Measurements from ENCODE around the gene SLC13A2.

SLC13A2 gene

GRCh38 chr17:28472871-28473497, 460 bp upstream of the SLC13A2 start:
- Histone ChIP-seq H3K4me3 (ENCODE audit: low read depth, low read length) (no peak overlapping the region), H3K27ac (ENCODE audit: extremely low read depth, low read depth, low read length) (no peak overlapping the region), H3K4me1 (ENCODE audit: control insufficient read depth, insufficient read depth, low read length) (0 out of 2 replicates have a peak, but pooled peaks cover 2% of the 10 kb centered on the region), H3K9me3 (ENCODE audit: control insufficient read depth, insufficient read depth, low read depth, low read length) (no peaks in the 10 kb centered on the region), H3K36me3 (ENCODE audit: control insufficient read depth in 2 of 2, insufficient read depth in 1 of 2, low read length in 2 of 2) (no peaks in the 10 kb centered on the region)
- ChIA-PET POLR2A (no interaction called here), CTCF (no interaction called here)
- TF ChIP-seq ZNF626 (tag by site-specific recombination; IDR thresholded peaks at IDR 0.05): no peak
- TF ChIP-seq ZNF366 (tag by site-specific recombination; conservative IDR thresholded peaks at IDR 0.05): 0 out of 2 replicates have a peak, but pooled peaks have one; percentile 3

GRCh38 chr17:28474111-28474531, 677 bp downstream of the SLC13A2 start:
- ChIA-PET CTCF (interaction anchor here (0.9 kb wide), 1 partner anchor 223 kb away, joined by 3 read pairs; no protein-coding TSS in a partner anchor), POLR2A (no interaction called here)
- Histone ChIP-seq H3K4me3 (ENCODE audit: low read depth, low read length) (no peak overlapping the region), H3K27ac (ENCODE audit: extremely low read depth, low read depth, low read length) (no peak overlapping the region), H3K9me3 (ENCODE audit: control insufficient read depth, insufficient read depth, low read depth, low read length) (no peaks in the 10 kb centered on the region), H3K4me1 (ENCODE audit: control insufficient read depth, insufficient read depth, low read length) (0 out of 2 replicates have a peak, but pooled peaks cover 2% of the 10 kb centered on the region), H3K36me3 (ENCODE audit: control insufficient read depth in 2 of 2, insufficient read depth in 1 of 2, low read length in 2 of 2) (no peaks in the 10 kb centered on the region)
- TF ChIP-seq ZNF433 (tag by site-specific recombination; IDR thresholded peaks at IDR 0.05; ENCODE audit: low read depth) (no peak), ZNF202 (tag by site-specific recombination; IDR thresholded peaks at IDR 0.05; ENCODE audit: borderline replicate concordance) (no peak), ZNF510 (tag by site-specific recombination; IDR thresholded peaks at IDR 0.05; ENCODE audit: insufficient replicate concordance) (no peak), ZNF148 (tag by site-specific recombination; IDR thresholded peaks at IDR 0.05; ENCODE audit: borderline replicate concordance) (no peak), EGR2 (tag by site-specific recombination; IDR thresholded peaks at IDR 0.05; ENCODE audit: low read depth) (0 out of 2 replicates have a peak, but pooled peaks have one; percentile 11), GLI4 (tag by site-specific recombination; IDR thresholded peaks at IDR 0.05) (no peak), PRDM1 (tag by site-specific recombination; IDR thresholded peaks at IDR 0.05) (no peak), ZNF473 (tag by site-specific recombination; IDR thresholded peaks at IDR 0.05) (no peak), ZNF596 (tag by site-specific recombination; IDR thresholded peaks at IDR 0.05) (no peak), ZNF394 (tag by site-specific recombination; IDR thresholded peaks at IDR 0.05; ENCODE audit: borderline replicate concordance) (no peak), SCRT1 (tag by site-specific recombination; IDR thresholded peaks at IDR 0.05; ENCODE audit: borderline replicate concordance) (0 out of 2 replicates have a peak, but pooled peaks have one; percentile 59), ZNF549 (tag by site-specific recombination; IDR thresholded peaks at IDR 0.05) (no peak), ZNF677 (tag by site-specific recombination; IDR thresholded peaks at IDR 0.05) (no peak), ZNF544 (tag by site-specific recombination; IDR thresholded peaks at IDR 0.05) (no peak), ZNF488 (tag by site-specific recombination; IDR thresholded peaks at IDR 0.05) (no peak), ZNF555 (tag by site-specific recombination; conservative IDR thresholded peaks at IDR 0.05) (no peak), ZNF416 (tag by site-specific recombination; IDR thresholded peaks at IDR 0.05) (no peak), ZNF239 (tag by site-specific recombination; IDR thresholded peaks at IDR 0.05) (no peak), ZNF280C (tag by site-specific recombination; IDR thresholded peaks at IDR 0.05) (no peak), SCRT2 (tag by site-specific recombination; IDR thresholded peaks at IDR 0.05) (peak; percentile 75), ZEB2 (tag by site-specific recombination; IDR thresholded peaks at IDR 0.05) (no peak), ZNF670 (tag by site-specific recombination; IDR thresholded peaks at IDR 0.05; ENCODE audit: low read depth) (no peak), ZNF785 (tag by site-specific recombination; IDR thresholded peaks at IDR 0.05) (no peak), TCF7L2 (IDR thresholded peaks at IDR 0.05; ENCODE audit: borderline replicate concordance, low read depth, low read length) (no peak)

All from HEK293 (cell line).